K562 (cell line): ENCODE measurements around the gene LRP6. TPM values are rescaled to one million over a fixed set of nuclear protein-coding genes. Genes with fewer than 3 reads are reported as not detected.

Experiments used
- ATAC-seq: fragments of 200-7000 bp; cut with Tn5 transposase; 3 replicates; pipeline ENCODE4 v1.9.1; 2020; ENCODE audit warnings: moderate library complexity
- BruUV-seq: library from RNA; stranded (reverse); fragments of 400-500 nt; replicated peaks from 2 replicates; lab custom pipeline; 2021; lab: Mats Ljungman, UMichigan
- CTCF ChIA-PET: fragments of 300-600 bp; formaldehyde crosslinking; extraction: SDS; loops from one replicate; lab custom pipeline; 2021; ENCODE audit warnings: low intra/inter-chr PET ratio; lab: Yijun Ruan, JAX
- POLR2A ChIA-PET: fragments of 300-600, 350-650 bp; sonication (Branson Sonifier 250); formaldehyde crosslinking; extraction: SDS; loops from one replicate; lab custom pipeline; 2021; ENCODE audit warnings: antibody characterized with exemption, inconsistent platforms; lab: Yijun Ruan, JAX
- DNase-seq, 4 experiments: peaks; one replicate each; pipeline versions ENCODE4 v3.0.0 to v3.0.0-alpha.2; 2011 to 2018; ENCODE audit warnings: low spot score in 3 of 4, mixed read lengths in 3 of 4; ENCODE audit errors: extremely low read depth in 1 of 4
- FAIRE-seq: peaks from 2 replicates; lab custom pipeline; 2011; peaks lifted over from hg19 to GRCh38; lab: Jason Lieb, UNC
- H2AFZ ChIP-seq: 2 replicates; pipeline ENCODE4 v1.6.0; 2011; ENCODE audit warnings: low read depth, low read length, control low read depth, inconsistent platforms
- H3K27ac ChIP-seq: fragments of 200-600 bp; 3 replicates; pipeline ENCODE4 v1.8.0; 2011; ENCODE audit warnings: low read depth, mild to moderate bottlenecking, control low read depth, inconsistent platforms, low read length, moderate library complexity, mixed read lengths; ENCODE audit errors: extremely low read depth
- H3K27me3 ChIP-seq, 2 experiments: fragments of 300-600 bp in 1 of 2; 2 replicates in 1 of 2; 3 replicates in 1 of 2; pipeline versions ENCODE4 v1.6.0 to v1.8.0; 2011; ENCODE audit warnings: inconsistent platforms in 2 of 2, low read length in 2 of 2, mild to moderate bottlenecking in 1 of 2, mixed read lengths in 1 of 2, moderate library complexity in 1 of 2; ENCODE audit not compliant: control insufficient read depth in 2 of 2, insufficient read depth in 2 of 2
- H3K36me3 ChIP-seq: fragments of 300-600 bp; 3 replicates; pipeline ENCODE4 v1.8.0; 2011; ENCODE audit warnings: mild to moderate bottlenecking, low read length, inconsistent platforms; ENCODE audit not compliant: control insufficient read depth, insufficient read depth
- H3K4me1 ChIP-seq, 2 experiments: fragments of 200-600 bp in 1 of 2; replicated peaks in 1 of 2; 2 replicates in 1 of 2; 3 replicates in 1 of 2; pipeline versions ENCODE4 v1.5.1 to v1.8.0; 2011; ENCODE audit warnings: inconsistent platforms in 2 of 2, low read length in 2 of 2, mild to moderate bottlenecking in 1 of 2, mixed read lengths in 1 of 2, moderate library complexity in 1 of 2; ENCODE audit not compliant: control insufficient read depth in 2 of 2, insufficient read depth in 2 of 2
- H3K4me2 ChIP-seq: 2 replicates; pipeline ENCODE4 v1.6.1; 2011; ENCODE audit warnings: low read length, control low read depth, inconsistent platforms, mixed read lengths; ENCODE audit not compliant: insufficient read depth
- H3K4me3 ChIP-seq: fragments of 200-600 bp; sonication (generic), shearing (Covaris generic); 2 replicates; pipeline ENCODE4 v1.5.1; 2016; ENCODE audit warnings: control low read depth, inconsistent platforms
- H3K79me2 ChIP-seq: fragments of 200-600 bp; 3 replicates; pipeline ENCODE4 v1.8.0; 2011; ENCODE audit warnings: low read length, inconsistent platforms; ENCODE audit not compliant: control insufficient read depth, insufficient read depth
- H3K9ac ChIP-seq, 2 experiments: 2 replicates each; pipeline versions ENCODE4 v1.6.0 to v1.6.1; 2011; ENCODE audit warnings: low read depth in 2 of 2, low read length in 2 of 2, control low read depth in 1 of 2, inconsistent platforms in 1 of 2, mild to moderate bottlenecking in 1 of 2, mixed read lengths in 1 of 2; ENCODE audit not compliant: insufficient read depth in 1 of 2
- H3K9me1 ChIP-seq: one replicate; pipeline ENCODE4 v1.6.0; 2011; ENCODE audit warnings: inconsistent platforms, mild to moderate bottlenecking, low read length, moderate library complexity; ENCODE audit not compliant: control insufficient read depth, insufficient read depth
- H3K9me3 ChIP-seq: replicated peaks from 2 replicates; pipeline ENCODE4 v1.5.1; 2011; ENCODE audit warnings: low read depth, low read length, inconsistent platforms; ENCODE audit not compliant: control insufficient read depth, insufficient read depth
- H4K20me1 ChIP-seq: replicated peaks from 2 replicates; pipeline ENCODE4 v1.6.1; 2011; ENCODE audit warnings: low read length, inconsistent platforms, mixed read lengths; ENCODE audit not compliant: control insufficient read depth, insufficient read depth
- ADNP ChIP-seq: fragments of 200-800 bp; sonication (Bioruptor generic); IDR thresholded peaks from 2 replicates; pipeline ENCODE4 v1.6.1; 2016; ENCODE audit warnings: missing genetic modification characterization, missing compliant biosample characterization
- ARNT ChIP-seq, 2 experiments: fragments of 450-650 bp; IDR thresholded peaks; 2 replicates each; pipeline ENCODE4 v1.6.1; 2016; ENCODE audit warnings: mild to moderate bottlenecking in 1 of 2
- C11orf30 ChIP-seq: fragments of 450-650 bp; IDR thresholded peaks from 2 replicates; pipeline ENCODE4 v1.6.1; 2016; ENCODE audit warnings: low read depth, mild to moderate bottlenecking
- ELF4 ChIP-seq: fragments of 450-650 bp; formaldehyde crosslinking; IDR thresholded peaks from 2 replicates; pipeline ENCODE4 v1.4.0; 2022; ENCODE audit warnings: missing genetic modification characterization
- HMGN3 ChIP-seq: IDR thresholded peaks from 2 replicates; pipeline ENCODE4 v1.6.1; 2011; ENCODE audit warnings: borderline replicate concordance, low read depth, mild to moderate bottlenecking, mixed read lengths, low read length; ENCODE audit not compliant: insufficient read length; ENCODE audit errors: extremely low read depth
- IRF2 ChIP-seq: sonication (generic); formaldehyde crosslinking; IDR thresholded peaks from 2 replicates; pipeline ENCODE4 v1.8.1; 2022; ENCODE audit warnings: mild to moderate bottlenecking, missing genetic modification reagents
- KLF10 ChIP-seq: fragments of 250-450 bp; sonication (Bioruptor Pico); IDR thresholded peaks from 2 replicates; pipeline ENCODE4 v1.6.1; 2021; ENCODE audit warnings: matching md5 sums
- NR3C1 ChIP-seq: sonication (generic); formaldehyde crosslinking; IDR thresholded peaks from 2 replicates; pipeline ENCODE4 v1.8.1; 2022; ENCODE audit warnings: missing genetic modification reagents
- PRPF4 ChIP-seq: fragments of 200-400 bp; formaldehyde crosslinking; IDR thresholded peaks from one replicate; pipeline ENCODE4 v1.6.1; 2017; ENCODE audit warnings: low read length, low read depth, mild to moderate bottlenecking; ENCODE audit not compliant: insufficient read depth, poor library complexity, severe bottlenecking
- SAFB2 ChIP-seq: fragments of 200-400 bp; formaldehyde crosslinking; IDR thresholded peaks from 2 replicates; pipeline ENCODE4 v1.6.1; 2018; ENCODE audit warnings: borderline replicate concordance, low read length, low read depth, moderate library complexity; ENCODE audit not compliant: severe bottlenecking
- SIX5 ChIP-seq, 2 experiments: IDR thresholded peaks; 2 replicates each; pipeline ENCODE4 v1.6.1; 2011; ENCODE audit warnings: low read length in 2 of 2, borderline replicate concordance in 1 of 2, low read depth in 1 of 2, mild to moderate bottlenecking in 1 of 2, moderate library complexity in 1 of 2; ENCODE audit not compliant: insufficient read depth in 1 of 2
- SMARCC2 ChIP-seq: fragments of 450-650 bp; IDR thresholded peaks from 2 replicates; pipeline ENCODE4 v1.6.1; 2017; ENCODE audit warnings: antibody characterized with exemption, moderate library complexity, mild to moderate bottlenecking, low read depth
- ZNF165 ChIP-seq: fragments of 250-450 bp; sonication (Bioruptor Pico); IDR thresholded peaks from 2 replicates; pipeline ENCODE4 v1.4.0; 2020; ENCODE audit warnings: borderline replicate concordance
- ZNF347 ChIP-seq: fragments of 450-650 bp; formaldehyde crosslinking; IDR thresholded peaks from 2 replicates; pipeline ENCODE4 v1.4.0; 2020; ENCODE audit warnings: low read depth, mild to moderate bottlenecking, moderate library complexity
- ZNF589 ChIP-seq: fragments of 200-800 bp; sonication (Bioruptor generic); IDR thresholded peaks from 2 replicates; pipeline ENCODE4 v1.6.1; 2016; ENCODE audit warnings: low read depth, missing genetic modification characterization, missing compliant biosample characterization
- ZNF668 ChIP-seq: fragments of 250-450 bp; sonication (Bioruptor Pico); IDR thresholded peaks from 2 replicates; pipeline ENCODE4 v1.8.0; 2022; ENCODE audit warnings: mild to moderate bottlenecking, inconsistent platforms
- WGBS: fragments of 100-300 bp; shearing (Covaris generic); methylation state at CpG from one replicate; pipeline ENCODE4 v1.1.6; 2016; ENCODE audit warnings: low coverage, mixed read lengths; ENCODE audit not compliant: insufficient coverage; ENCODE audit errors: missing lambda C conversion rate; 5-methylcytosine and 5-hydroxymethylcytosine counted together
- in situ Hi-C: fragments of 300-500 bp; cut with MboI; formaldehyde crosslinking; loops from 4 replicates; pipeline ENCODE4 v1.15.0; 2018; ENCODE audit warnings: inconsistent platforms, mixed read lengths
- intact Hi-C: fragments of 100-400 bp; cut with micrococcal nuclease; formaldehyde crosslinking; loops from 2 replicates; pipeline ENCODE4 v1.14.2; 2022
- polyA plus RNA-seq, 8 experiments: library from polyadenylated mRNA; depleted of rRNA in 4 of 8; stranded (reverse) in 5 of 8; unstranded in 3 of 8; fragments of >200 nt; fragmentation: Nextera tagmentation in 2 of 8; fragmentation: Illumina TruSeq in 1 of 8; extraction: Ambion mirVana in 2 of 8; extraction: Trizol in 1 of 8; gene quantifications; 2 replicates each; pipeline versions ENCODE4 v1.2.1 to v1.2.3, GENCODE V29; 2011 to 2014; ENCODE audit warnings: inconsistent platforms in 1 of 8, missing spikeins in 1 of 8
- total RNA-seq, 7 experiments: library from RNA; depleted of rRNA in 6 of 7; stranded (reverse); fragments of >200 nt in 6 of 7; fragmentation: Illumina TruSeq in 2 of 7; extraction: Trizol in 2 of 7; gene quantifications; 2 replicates each; pipeline versions ENCODE4 v1.2.1 to v1.2.3, GENCODE V29; 2011 to 2021; ENCODE audit warnings: low replicate concordance in 1 of 7
- TF ChIP-seq, protein P1 (sequence below): fragments of 250-450 bp; sonication (Bioruptor Pico); IDR thresholded peaks from 2 replicates; pipeline ENCODE4 v1.5.0; 2021

LRP6 gene
- total and polyA plus RNA-seq, 9 of the 15 experiments (the other 6 are each of a cell fraction or from before 2014, with no cell fraction given): 3.0 to 17.0 (median 10.8) TPM

DNA sequence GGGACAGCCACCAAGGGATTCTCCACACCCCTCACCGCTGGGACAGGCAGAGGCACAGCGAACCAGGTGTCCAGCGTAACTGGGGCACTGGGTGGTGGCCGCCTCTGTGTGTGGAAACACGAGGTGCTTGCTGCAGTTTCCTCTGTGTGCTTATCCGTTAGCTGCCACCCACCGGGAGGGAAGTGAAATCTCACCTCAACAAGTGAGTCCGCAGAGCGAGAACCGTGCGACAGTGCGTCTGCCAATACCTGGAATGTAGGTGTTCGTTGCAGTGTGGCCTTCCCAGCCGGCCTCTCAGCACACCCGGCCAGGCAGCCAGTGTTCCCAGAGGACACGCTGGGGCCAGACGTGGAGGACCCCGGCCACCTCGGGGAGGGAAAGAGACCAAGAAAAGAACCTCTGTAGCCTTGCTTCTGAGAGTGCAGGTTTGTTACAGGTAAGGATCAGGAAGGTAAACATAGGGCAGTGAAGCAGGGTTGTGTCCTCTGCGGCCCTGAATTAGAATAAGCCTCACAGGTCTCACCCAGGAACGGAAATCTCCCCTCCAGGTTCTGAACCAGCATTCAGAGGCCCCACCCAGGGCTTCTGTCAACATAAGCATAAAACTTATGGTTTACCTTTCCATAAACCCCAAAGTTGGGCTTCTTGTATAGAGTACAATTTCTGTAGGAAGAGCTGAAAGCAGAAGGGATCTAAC is 194.6 kb downstream of the LRP6 start:
- DNase-seq (no peak), ATAC-seq (peak; percentile 59), FAIRE-seq (no peak)
- in situ Hi-C loops (no loop called here), intact Hi-C loops (no loop called here)
- BruUV-seq: no TSS peak
- peak overlapping the region; percentile 45; the same call in 1 of the 2 replicates for H2AFZ ChIP-seq
- CTCF ChIA-PET: no interaction called here
- no peaks in the 10 kb centered on the region for H3K9me1 ChIP-seq
- peaks cover 4 to 25% of the 10 kb centered on the region in 2 experiments for H3K27me3 ChIP-seq
- POLR2A ChIA-PET: no interaction called here
- WGBS: 7% methylated on average over 12 of the region's 21 CpGs
- H4K20me1 ChIP-seq: no peaks in the 10 kb centered on the region
- peak overlapping the region in 1 of 2 experiments; percentile 55; a peak in 2 of 4 replicates for H3K9ac ChIP-seq
- no peaks in the 10 kb centered on the region for H3K36me3 ChIP-seq
- H3K27ac ChIP-seq: no peak overlapping the region
- no peaks in the 10 kb centered on the region for H3K9me3 ChIP-seq
- H3K4me1 ChIP-seq: peaks cover 5% of the 10 kb centered on the region in 2 experiments; a peak in 3 of 5 replicates
- no peaks in the 10 kb centered on the region for H3K79me2 ChIP-seq
- no peak overlapping the region for H3K4me3 ChIP-seq
- TF ChIP-seq ARNT (IDR thresholded peaks at IDR 0.05): no peak
- TF ChIP-seq ZNF589 (CRISPR knock-in tag): no peak
- no peak for TF ChIP-seq ELF4 (CRISPR knock-in tag)
- TF ChIP-seq SIX5 (IDR thresholded peaks at IDR 0.05; ENCODE audit: borderline replicate concordance in 1 of 2, insufficient read depth in 1 of 2, low read depth in 1 of 2, low read length in 2 of 2): no peak
- no peak for TF ChIP-seq SMARCC2
- no peak for TF ChIP-seq PRPF4
- TF ChIP-seq ADNP: no peak
- no peak for TF ChIP-seq HMGN3
- TF ChIP-seq IRF2 (CRISPR knock-in tag): no peak
- no peak for TF ChIP-seq KLF10
- TF ChIP-seq NR3C1 (CRISPR knock-in tag): no peak
- TF ChIP-seq SAFB2: no peak
- TF ChIP-seq ZNF347: no peak
- TF ChIP-seq C11orf30: no peak
- TF ChIP-seq, protein P1, sequence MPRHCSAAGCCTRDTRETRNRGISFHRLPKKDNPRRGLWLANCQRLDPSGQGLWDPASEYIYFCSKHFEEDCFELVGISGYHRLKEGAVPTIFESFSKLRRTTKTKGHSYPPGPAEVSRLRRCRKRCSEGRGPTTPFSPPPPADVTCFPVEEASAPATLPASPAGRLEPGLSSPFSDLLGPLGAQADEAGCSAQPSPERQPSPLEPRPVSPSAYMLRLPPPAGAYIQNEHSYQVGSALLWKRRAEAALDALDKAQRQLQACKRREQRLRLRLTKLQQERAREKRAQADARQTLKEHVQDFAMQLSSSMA (CRISPR knock-in tag): no peak
- no peak for TF ChIP-seq ZNF668 (CRISPR knock-in tag)
- no peak for TF ChIP-seq ZNF165
- H3K4me2 ChIP-seq: no peak overlapping the region
